IMR-90 (cell line): ENCODE data around the gene NUP210.

Experiments used
- CEBPB ChIP-seq: IDR thresholded peaks from 2 replicates; pipeline ENCODE4 v1.6.1; 2012; ENCODE audit warnings: low read depth, low read length, improper control_type of control experiment
- CHD1 ChIP-seq: IDR thresholded peaks from 2 replicates; pipeline ENCODE4 v1.6.1; 2012; ENCODE audit warnings: low read depth, low read length, improper control_type of control experiment
- FOS ChIP-seq: fragments of 150-350 bp; IDR thresholded peaks from 2 replicates; pipeline ENCODE4 v1.6.1; 2016; ENCODE audit warnings: low read depth, low read length
- MAZ ChIP-seq: IDR thresholded peaks from 2 replicates; pipeline ENCODE4 v1.6.1; 2012; ENCODE audit warnings: low read depth, mild to moderate bottlenecking, low read length, improper control_type of control experiment, moderate library complexity, borderline replicate concordance
- MXI1 ChIP-seq: IDR thresholded peaks from 2 replicates; pipeline ENCODE4 v1.6.1; 2012; ENCODE audit warnings: low read depth, mild to moderate bottlenecking, low read length, moderate library complexity, borderline replicate concordance
- NFE2L2 ChIP-seq: fragments of 150-350 bp; IDR thresholded peaks from 2 replicates; pipeline ENCODE4 v1.6.1; 2016; ENCODE audit warnings: low read depth, mild to moderate bottlenecking, low read length
- POLR2A ChIP-seq: IDR thresholded peaks from 2 replicates; pipeline ENCODE4 v1.6.1; 2012; ENCODE audit warnings: mild to moderate bottlenecking, low read depth, low read length
- RAD21 ChIP-seq: IDR thresholded peaks from 2 replicates; pipeline ENCODE4 v1.6.1; 2012; ENCODE audit warnings: low read length, improper control_type of control experiment
- RFX5 ChIP-seq: IDR thresholded peaks from 2 replicates; pipeline ENCODE4 v1.8.0; 2012; ENCODE audit warnings: low read depth, mild to moderate bottlenecking, low read length, moderate library complexity
- SMC3 ChIP-seq: fragments of 150-350 bp; IDR thresholded peaks from 2 replicates; pipeline ENCODE4 v1.6.1; 2016; ENCODE audit warnings: low read depth, mild to moderate bottlenecking, antibody characterized with exemption, low read length, moderate library complexity
- TF ChIP-seq, protein P1 (sequence below): conservative IDR thresholded peaks from 2 replicates; pipeline ENCODE4 v1.5.1; 2012; ENCODE audit warnings: mild to moderate bottlenecking, low read depth, low read length, improper control_type of control experiment

DNA sequence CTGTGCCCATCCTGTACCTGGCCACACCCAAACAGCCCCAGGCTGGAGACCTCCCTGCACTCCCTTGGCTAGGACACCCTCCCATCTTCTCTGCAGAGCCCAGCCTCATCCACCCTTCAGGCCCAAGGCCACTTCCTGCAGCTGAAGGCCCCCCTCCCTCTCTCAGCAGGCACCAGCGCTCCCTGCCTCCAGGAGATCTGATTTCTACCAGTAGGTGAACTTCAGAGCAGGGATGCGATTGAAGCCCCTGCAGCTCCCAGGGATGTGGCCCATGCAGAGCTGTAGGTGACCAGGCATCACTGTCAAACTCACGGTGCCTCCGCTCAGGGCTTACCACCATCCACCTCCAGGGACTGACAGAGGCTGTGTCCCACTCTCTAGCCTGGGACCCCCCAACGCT is 96.3 kb downstream of the NUP210 start:
- TF ChIP-seq, protein P1, sequence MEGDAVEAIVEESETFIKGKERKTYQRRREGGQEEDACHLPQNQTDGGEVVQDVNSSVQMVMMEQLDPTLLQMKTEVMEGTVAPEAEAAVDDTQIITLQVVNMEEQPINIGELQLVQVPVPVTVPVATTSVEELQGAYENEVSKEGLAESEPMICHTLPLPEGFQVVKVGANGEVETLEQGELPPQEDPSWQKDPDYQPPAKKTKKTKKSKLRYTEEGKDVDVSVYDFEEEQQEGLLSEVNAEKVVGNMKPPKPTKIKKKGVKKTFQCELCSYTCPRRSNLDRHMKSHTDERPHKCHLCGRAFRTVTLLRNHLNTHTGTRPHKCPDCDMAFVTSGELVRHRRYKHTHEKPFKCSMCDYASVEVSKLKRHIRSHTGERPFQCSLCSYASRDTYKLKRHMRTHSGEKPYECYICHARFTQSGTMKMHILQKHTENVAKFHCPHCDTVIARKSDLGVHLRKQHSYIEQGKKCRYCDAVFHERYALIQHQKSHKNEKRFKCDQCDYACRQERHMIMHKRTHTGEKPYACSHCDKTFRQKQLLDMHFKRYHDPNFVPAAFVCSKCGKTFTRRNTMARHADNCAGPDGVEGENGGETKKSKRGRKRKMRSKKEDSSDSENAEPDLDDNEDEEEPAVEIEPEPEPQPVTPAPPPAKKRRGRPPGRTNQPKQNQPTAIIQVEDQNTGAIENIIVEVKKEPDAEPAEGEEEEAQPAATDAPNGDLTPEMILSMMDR = no peak
- TF ChIP-seq RAD21 = no peak
- no peak for TF ChIP-seq POLR2A
- TF ChIP-seq SMC3 = no peak
- no peak for TF ChIP-seq RFX5
- TF ChIP-seq NFE2L2 = no peak
- TF ChIP-seq CHD1 = no peak
- no peak for TF ChIP-seq CEBPB
- TF ChIP-seq MXI1 = no peak
- TF ChIP-seq FOS = no peak
- TF ChIP-seq MAZ = no peak
